ENCODE results near the gene TIMMDC1. TPM values are rescaled to one million over a fixed set of nuclear protein-coding genes. Genes with fewer than 3 reads are reported as not detected.
A peak's percentile ranks its signal among the peaks of the same experiment; 100 is the strongest.

Gene TIMMDC1
- total and polyA plus RNA-seq, 9 of the 15 experiments (the other 6 are each of a cell fraction or from before 2014, with no cell fraction given), result 62.1 to 226 (median 86.6) TPM

DNA sequence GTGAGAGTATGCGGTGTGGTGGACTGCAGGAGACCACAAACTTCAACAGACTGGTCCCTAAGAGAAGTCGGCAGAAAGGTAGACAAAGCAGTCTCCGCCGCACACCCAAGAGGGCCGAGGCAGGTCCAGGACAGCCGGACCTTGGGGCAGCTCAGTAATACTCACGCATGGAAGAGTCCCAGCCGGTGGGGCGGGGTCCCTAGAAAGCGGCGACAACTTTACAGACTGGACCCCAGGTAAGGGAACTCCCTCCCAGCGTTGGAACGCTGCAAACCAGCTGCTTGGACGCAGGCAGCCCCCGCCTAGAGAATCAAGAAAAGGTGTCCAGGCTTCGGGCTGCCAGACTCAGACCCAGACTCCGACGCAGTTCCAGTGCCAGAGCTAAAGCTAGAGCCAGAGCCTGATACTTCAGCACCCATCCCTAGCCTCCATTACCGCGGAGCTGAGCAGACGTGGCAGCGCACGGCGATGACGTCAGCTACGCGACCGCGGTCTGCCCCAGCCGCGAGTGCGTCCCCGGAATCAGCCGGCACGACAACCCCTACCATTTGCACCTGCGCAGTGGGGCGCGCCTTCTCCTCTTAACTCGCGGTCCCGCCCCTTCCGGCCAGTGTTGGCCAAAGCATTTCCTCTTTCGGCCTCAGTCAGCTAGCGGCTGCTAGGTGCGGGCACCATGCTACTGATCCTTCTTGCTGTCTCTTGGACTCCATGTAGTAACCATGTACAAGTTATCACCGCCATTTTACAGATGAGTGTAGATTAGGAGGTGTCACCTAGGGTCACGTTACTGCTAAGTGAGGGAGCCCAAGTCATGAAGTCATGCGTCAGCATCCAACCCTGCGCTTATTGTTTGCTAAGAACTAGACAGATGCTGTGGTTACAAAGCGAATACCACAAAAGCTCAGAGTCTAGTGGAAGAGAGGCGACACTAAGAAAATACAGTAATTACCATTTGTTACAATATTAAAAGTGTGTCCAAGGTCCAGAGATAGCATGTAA, 34.9 kb upstream of the TIMMDC1 start, which contains the start of gene TMEM39A (continued):
- TF ChIP-seq GABPB2 (CRISPR knock-in tag; conservative IDR thresholded peaks at IDR 0.05) (no peak), ELF1 (tag; IDR thresholded peaks at IDR 0.05) (peak; percentile 83), CREM (IDR thresholded peaks at IDR 0.05; ENCODE audit: low read depth) (peak; percentile 100), KLF6 (CRISPR knock-in tag; IDR thresholded peaks at IDR 0.05; ENCODE audit: borderline replicate concordance) (no peak), SMAD1 (IDR thresholded peaks at IDR 0.05; ENCODE audit: low read depth, low read length, partially characterized antibody) (peak; percentile 74), C11orf30 (IDR thresholded peaks at IDR 0.05; ENCODE audit: low read depth) (peak; percentile 97), HDAC8 (tag; IDR thresholded peaks at IDR 0.05) (no peak), GTF2F1 (IDR thresholded peaks at IDR 0.05; ENCODE audit: low read depth, low read length) (peak; percentile 74; the same call in 1 of the 2 replicates), CREB1 (IDR thresholded peaks at IDR 0.05) (peak; percentile 97), CREB1 (CRISPR knock-in tag; IDR thresholded peaks at IDR 0.05) (peak; percentile 99), HMG20A (CRISPR knock-in tag; conservative IDR thresholded peaks at IDR 0.05) (no peak), ELF2 (CRISPR knock-in tag; IDR thresholded peaks at IDR 0.05) (peak; percentile 64; the same call in 1 of the 2 replicates), GABPA (tag; conservative IDR thresholded peaks at IDR 0.05; ENCODE audit: low read depth) (peak; percentile 91), MYC (IDR thresholded peaks at IDR 0.05; ENCODE audit: low read depth, low read length) (peak; percentile 86), MYC (CRISPR knock-in tag; IDR thresholded peaks at IDR 0.05; ENCODE audit: borderline replicate concordance, low read depth) (no peak), FOSL1 (tag; conservative IDR thresholded peaks at IDR 0.05) (peak; percentile 57), EP300 (IDR thresholded peaks at IDR 0.05; ENCODE audit: low read length) (peak; percentile 56), MTF1 (CRISPR knock-in tag; IDR thresholded peaks at IDR 0.05; ENCODE audit: borderline replicate concordance) (no peak), TBP (optimal IDR thresholded peaks at IDR 0.05; ENCODE audit: low read depth, low read length) (peak; percentile 90), ZNF785 (CRISPR knock-in tag; IDR thresholded peaks at IDR 0.05) (no peak), MAFG (tag; conservative IDR thresholded peaks at IDR 0.05) (0 out of 2 replicates have a peak, but pooled peaks have one; percentile 14)
- TF ChIP-seq, protein P1, sequence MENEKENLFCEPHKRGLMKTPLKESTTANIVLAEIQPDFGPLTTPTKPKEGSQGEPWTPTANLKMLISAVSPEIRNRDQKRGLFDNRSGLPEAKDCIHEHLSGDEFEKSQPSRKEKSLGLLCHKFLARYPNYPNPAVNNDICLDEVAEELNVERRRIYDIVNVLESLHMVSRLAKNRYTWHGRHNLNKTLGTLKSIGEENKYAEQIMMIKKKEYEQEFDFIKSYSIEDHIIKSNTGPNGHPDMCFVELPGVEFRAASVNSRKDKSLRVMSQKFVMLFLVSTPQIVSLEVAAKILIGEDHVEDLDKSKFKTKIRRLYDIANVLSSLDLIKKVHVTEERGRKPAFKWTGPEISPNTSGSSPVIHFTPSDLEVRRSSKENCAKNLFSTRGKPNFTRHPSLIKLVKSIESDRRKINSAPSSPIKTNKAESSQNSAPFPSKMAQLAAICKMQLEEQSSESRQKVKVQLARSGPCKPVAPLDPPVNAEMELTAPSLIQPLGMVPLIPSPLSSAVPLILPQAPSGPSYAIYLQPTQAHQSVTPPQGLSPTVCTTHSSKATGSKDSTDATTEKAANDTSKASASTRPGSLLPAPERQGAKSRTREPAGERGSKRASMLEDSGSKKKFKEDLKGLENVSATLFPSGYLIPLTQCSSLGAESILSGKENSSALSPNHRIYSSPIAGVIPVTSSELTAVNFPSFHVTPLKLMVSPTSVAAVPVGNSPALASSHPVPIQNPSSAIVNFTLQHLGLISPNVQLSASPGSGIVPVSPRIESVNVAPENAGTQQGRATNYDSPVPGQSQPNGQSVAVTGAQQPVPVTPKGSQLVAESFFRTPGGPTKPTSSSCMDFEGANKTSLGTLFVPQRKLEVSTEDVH (IDR thresholded peaks at IDR 0.05; ENCODE audit: low read depth, partially characterized antibody), result peak; percentile 74
- TF ChIP-seq, protein P2, sequence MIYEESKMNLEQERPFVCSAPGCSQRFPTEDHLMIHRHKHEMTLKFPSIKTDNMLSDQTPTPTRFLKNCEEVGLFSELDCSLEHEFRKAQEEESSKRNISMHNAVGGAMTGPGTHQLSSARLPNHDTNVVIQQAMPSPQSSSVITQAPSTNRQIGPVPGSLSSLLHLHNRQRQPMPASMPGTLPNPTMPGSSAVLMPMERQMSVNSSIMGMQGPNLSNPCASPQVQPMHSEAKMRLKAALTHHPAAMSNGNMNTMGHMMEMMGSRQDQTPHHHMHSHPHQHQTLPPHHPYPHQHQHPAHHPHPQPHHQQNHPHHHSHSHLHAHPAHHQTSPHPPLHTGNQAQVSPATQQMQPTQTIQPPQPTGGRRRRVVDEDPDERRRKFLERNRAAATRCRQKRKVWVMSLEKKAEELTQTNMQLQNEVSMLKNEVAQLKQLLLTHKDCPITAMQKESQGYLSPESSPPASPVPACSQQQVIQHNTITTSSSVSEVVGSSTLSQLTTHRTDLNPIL (CRISPR knock-in tag; IDR thresholded peaks at IDR 0.05), result no peak
- TF ChIP-seq, protein P3, sequence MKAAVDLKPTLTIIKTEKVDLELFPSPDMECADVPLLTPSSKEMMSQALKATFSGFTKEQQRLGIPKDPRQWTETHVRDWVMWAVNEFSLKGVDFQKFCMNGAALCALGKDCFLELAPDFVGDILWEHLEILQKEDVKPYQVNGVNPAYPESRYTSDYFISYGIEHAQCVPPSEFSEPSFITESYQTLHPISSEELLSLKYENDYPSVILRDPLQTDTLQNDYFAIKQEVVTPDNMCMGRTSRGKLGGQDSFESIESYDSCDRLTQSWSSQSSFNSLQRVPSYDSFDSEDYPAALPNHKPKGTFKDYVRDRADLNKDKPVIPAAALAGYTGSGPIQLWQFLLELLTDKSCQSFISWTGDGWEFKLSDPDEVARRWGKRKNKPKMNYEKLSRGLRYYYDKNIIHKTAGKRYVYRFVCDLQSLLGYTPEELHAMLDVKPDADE (conservative IDR thresholded peaks at IDR 0.05; ENCODE audit: control insufficient read depth, low read depth, low read length), result 0 out of 2 replicates have a peak, but pooled peaks have one; percentile 29
